WI38 (cell line): ENCODE measurements around the gene DIAPH2.

Source experiments
- H3K4me3 ChIP-seq: 2 replicates; pipeline ENCODE4 v1.5.1; 2011; ENCODE audit warnings: low read depth, mild to moderate bottlenecking, control low read depth, low read length
- TF ChIP-seq, protein P1 (sequence below): IDR thresholded peaks from 2 replicates; pipeline ENCODE4 v1.5.1; 2012; ENCODE audit warnings: low read depth, mild to moderate bottlenecking, control low read depth, low read length

Gene DIAPH2

DNA sequence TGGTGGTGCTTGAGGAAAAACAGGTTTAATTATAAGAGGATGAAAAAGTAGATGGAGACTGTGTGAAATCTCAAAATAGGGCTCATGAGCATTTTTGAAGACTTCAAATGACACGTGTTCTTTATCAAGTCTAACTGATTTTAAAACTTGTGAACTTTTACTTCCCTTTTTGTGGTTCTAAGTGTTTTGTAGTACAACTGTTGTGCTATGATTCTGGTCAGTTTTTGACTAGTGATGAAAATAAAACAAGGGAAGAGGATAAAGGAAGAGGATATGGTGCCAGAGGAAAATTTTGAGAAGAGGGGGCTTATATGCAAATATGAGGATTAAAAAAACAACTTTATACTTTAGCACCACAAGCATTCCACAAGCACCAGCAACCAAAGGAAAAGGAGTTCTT is 843.1 kb downstream of the DIAPH2 start:
- no peak overlapping the region for H3K4me3 ChIP-seq
- TF ChIP-seq, protein P1, sequence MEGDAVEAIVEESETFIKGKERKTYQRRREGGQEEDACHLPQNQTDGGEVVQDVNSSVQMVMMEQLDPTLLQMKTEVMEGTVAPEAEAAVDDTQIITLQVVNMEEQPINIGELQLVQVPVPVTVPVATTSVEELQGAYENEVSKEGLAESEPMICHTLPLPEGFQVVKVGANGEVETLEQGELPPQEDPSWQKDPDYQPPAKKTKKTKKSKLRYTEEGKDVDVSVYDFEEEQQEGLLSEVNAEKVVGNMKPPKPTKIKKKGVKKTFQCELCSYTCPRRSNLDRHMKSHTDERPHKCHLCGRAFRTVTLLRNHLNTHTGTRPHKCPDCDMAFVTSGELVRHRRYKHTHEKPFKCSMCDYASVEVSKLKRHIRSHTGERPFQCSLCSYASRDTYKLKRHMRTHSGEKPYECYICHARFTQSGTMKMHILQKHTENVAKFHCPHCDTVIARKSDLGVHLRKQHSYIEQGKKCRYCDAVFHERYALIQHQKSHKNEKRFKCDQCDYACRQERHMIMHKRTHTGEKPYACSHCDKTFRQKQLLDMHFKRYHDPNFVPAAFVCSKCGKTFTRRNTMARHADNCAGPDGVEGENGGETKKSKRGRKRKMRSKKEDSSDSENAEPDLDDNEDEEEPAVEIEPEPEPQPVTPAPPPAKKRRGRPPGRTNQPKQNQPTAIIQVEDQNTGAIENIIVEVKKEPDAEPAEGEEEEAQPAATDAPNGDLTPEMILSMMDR = no peak

DNA sequence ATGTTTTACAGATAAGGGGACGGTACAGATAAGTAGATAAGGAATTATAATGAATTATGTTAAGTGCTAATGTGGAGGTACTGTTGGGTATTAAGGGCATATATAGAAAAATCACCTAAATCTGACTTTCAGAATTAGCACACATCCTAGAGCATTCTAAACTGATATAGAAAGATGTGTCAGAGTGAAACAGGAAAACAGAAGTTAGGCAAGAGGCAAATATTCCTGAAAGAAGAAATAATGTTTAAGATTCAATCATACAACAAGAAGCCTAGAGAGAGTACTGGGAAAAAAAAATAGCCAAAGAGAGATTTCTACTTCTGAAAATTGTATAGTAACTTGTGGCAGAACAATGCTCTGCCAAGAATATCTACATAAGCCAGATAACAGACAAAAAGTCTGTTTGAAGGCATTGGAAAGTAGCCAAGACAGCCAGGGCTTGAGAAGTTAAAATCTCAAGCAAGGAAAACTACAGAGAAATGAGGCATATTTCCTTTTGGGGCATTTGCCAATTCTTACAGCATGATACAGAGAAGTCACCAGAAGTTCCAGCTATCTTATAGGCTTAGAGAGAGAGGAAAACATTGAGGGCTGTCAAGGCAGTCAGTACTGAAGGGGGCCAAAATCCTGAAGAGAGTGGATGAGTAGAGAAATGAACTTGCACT is 845.0 kb downstream of the DIAPH2 start:
- TF ChIP-seq, protein P1 = no peak
- no peak overlapping the region for H3K4me3 ChIP-seq

DNA sequence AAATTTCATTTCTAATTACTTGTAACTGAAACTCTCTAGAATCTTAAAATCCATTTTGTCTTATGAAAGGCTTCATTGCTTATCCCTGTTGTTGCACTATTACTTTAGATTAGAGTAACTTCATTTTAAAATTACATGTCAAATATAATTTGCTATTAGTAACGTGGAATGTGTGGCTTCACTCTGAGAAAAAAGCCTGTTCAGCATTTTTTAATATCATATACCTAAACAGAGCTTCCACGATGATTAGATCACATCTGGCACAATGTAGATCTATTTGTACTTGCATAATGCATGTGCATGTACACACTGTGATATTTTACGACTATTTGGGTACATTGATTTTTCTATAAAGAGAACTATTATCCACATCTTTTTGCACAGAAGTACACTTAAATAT is 847.2 kb downstream of the DIAPH2 start:
- TF ChIP-seq, protein P1 = no peak
- no peak overlapping the region for H3K4me3 ChIP-seq

DNA sequence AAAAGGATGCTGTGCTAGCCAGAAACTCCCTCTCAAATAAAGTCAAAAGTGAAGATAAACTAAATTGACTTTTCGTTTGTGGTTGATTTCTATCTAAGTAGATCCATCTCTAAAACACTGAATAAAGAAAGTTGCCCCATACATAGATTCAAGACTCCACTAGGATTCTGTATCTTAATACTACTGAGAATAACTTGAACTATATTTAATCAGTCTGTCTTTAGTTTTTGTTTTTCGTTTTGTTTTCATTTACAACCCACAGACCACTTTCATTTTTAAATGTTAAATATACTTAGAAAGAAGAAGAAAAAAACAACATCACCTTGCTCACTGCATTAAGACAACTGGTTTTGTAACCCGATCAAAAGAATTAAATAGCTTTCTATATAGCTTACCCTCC is 854.1 kb downstream of the DIAPH2 start:
- TF ChIP-seq, protein P1 = no peak
- H3K4me3 ChIP-seq = no peak overlapping the region

DNA sequence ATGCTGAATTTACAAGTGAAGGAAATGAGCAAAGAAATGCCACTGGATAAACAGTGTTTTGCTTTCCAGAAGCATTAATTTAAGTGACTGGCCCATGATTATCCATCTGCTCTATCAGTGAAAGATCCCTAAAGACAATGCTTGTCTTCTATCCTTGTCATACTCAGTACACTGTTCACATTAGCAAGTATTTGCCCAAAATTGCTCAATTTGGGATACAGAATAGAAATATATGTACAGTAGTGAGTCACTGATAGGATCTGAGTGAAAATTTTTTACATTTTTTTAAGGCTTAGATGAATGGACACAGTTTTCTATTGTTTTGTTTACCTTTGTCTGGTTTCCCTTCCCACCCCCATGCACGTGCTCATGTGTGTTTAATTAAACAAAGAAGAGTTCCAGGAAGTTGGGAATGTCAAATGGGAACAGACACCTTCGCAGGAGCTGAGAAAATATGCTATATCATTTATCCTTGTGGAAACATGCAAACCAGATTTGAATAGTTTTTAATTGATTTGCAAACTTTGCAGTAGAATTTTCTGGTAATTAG is 855.4 kb downstream of the DIAPH2 start:
- TF ChIP-seq, protein P1 = no peak
- H3K4me3 ChIP-seq = no peak overlapping the region

DNA sequence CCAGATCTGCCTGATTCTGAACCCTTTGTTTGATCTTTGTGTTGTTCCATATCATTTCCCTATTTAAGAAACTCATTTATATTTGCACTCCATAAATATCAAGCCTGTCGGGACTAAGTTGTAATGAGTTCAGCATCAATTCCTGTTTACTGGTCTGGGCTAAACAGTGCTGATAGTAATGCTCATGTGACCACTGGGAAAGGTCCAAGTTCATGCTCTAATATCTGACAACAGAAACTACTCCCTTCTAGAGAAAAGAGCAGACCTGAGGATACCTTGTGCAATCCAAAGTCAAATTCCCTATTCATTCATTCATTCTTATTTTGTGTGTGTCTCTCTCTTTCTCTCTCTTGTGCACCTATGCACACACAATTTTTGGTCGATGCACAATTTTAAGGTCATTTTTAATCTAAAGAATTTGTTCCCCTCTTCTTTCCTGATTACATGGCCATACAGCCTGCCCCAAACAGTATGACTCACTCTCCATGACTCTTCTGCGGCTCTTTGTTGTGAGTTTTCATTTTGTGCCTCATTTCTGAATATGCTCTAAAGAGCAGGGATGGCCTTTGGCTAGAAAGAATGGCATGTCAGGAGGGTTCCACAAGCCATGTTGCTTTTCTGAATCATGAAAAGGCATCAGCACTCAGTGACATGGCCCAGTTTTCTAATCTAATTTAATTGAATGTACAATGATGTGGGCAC is 863.4 kb downstream of the DIAPH2 start:
- TF ChIP-seq, protein P1 = no peak
- no peak overlapping the region for H3K4me3 ChIP-seq

DNA sequence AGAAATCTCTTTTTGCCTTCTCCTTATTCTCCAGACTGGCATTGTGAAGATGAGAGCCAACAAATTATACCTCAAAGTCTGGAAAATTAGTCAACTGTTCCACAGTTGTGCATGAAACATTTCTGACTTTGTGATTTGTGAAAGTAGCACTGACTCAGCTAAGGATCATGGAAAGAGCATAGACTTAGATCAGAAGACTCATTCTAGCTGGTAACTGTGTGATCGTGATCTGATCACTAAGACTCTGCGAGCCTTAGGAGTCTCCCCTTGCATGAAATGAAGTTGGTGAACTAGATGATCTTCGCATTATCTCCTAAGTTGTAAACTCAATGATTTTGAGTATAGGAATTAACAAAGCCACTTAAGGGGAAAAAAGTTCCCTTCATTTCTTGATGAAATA is 867.2 kb downstream of the DIAPH2 start:
- TF ChIP-seq, protein P1 = no peak
- H3K4me3 ChIP-seq = no peak overlapping the region
